GM12891 (cell line): ENCODE results near the gene GRWD1.

Experiments used
- POLR2AphosphoS5 ChIP-seq: IDR thresholded peaks from 2 replicates; pipeline ENCODE4 v1.6.1; 2011; ENCODE audit warnings: low read depth, low read length, control low read depth
- TAF1 ChIP-seq: IDR thresholded peaks from 2 replicates; pipeline ENCODE4 v1.6.1; 2011; ENCODE audit warnings: low read depth, low read length, control low read depth

GRCh38 chr19:48469934-48470680 lies 24.3 kb downstream of the GRWD1 start:
- no peak for TF ChIP-seq TAF1
- TF ChIP-seq POLR2AphosphoS5 = no peak
